ENCODE data around the gene ADAMTSL4. TPM values are rescaled to one million over a fixed set of nuclear protein-coding genes. Genes with fewer than 3 reads are reported as not detected.

The ADAMTSL4 gene
- total and polyA plus RNA-seq, 2 donors (not counting 3 experiments of a cell fraction or from before 2014, with no cell fraction given): 0.73 to 1.0 TPM

DNA sequence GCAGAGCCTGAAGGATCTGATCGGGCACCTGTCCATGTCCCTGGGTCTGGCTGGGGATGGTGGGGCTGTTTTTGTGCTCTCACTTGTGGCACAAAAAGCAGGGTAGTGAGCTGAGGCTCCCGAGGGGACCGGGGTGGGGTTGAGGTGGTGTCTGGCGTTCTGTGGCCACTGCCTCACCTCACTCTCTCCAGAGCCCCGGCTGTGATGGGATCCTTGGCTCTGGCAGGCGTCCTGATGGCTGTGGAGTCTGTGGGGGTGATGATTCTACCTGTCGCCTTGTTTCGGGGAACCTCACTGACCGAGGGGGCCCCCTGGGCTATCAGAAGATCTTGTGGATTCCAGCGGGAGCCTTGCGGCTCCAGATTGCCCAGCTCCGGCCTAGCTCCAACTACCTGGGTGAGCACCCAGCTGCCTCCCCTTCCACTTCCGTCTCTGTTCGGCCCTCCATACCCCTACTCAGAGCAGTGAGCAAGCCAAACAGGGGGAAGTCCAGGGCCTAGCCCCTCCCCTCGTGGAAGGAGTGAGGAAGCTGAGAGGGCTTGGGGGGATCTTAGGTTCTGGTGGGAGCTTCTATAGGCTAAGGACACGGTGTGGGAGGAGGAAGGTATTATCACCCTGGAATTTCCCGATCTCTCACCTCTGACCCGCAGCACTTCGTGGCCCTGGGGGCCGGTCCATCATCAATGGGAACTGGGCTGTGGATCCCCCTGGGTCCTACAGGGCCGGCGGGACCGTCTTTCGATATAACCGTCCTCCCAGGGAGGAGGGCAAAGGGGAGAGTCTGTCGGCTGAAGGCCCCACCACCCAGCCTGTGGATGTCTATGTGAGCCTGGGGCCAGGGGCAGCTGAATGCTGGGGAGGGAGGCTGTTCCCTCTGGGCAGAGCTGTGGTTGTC is 7.0 kb downstream of the ADAMTSL4 start:
- Histone ChIP-seq H3K4me1 (ENCODE audit: control insufficient read depth, extremely low read depth, insufficient read depth, low read length) (peaks cover 39% of the 10 kb centered on the region), H3K79me2 (ENCODE audit: control insufficient read depth, insufficient read depth, low read length) (peaks cover 4% of the 10 kb centered on the region), H3K27ac (ENCODE audit: insufficient read depth, low read depth, low read length) (no peak overlapping the region), H3K9me3 (replicated peaks; ENCODE audit: control insufficient read depth, insufficient read depth, low read length) (no peaks in the 10 kb centered on the region), H3K4me2 (ENCODE audit: insufficient read depth, low read length) (no peak overlapping the region), H3K36me3 (ENCODE audit: control insufficient read depth in 2 of 2, extremely low read depth in 1 of 2, insufficient read depth in 2 of 2, low read length in 2 of 2) (peaks cover 0 to 4% of the 10 kb centered on the region in 2 experiments), H3K27me3 (ENCODE audit: control insufficient read depth in 2 of 2, insufficient read depth in 2 of 2, low read length in 2 of 2) (no peaks in the 10 kb centered on the region), H3K9ac (replicated peaks; ENCODE audit: extremely low read depth, insufficient read depth, low read length) (no peak overlapping the region), H4K20me1 (replicated peaks; ENCODE audit: control insufficient read depth, extremely low read depth, insufficient read depth, low read length) (no peaks in the 10 kb centered on the region), H3K9me1 (replicated peaks; ENCODE audit: control insufficient read depth, extremely low read depth, insufficient read depth, low read length) (no peaks in the 10 kb centered on the region), H3K4me3 (replicated peaks in 1 of 3; ENCODE audit: insufficient read depth in 1 of 3, low read depth in 1 of 3, low read length in 3 of 3) (no peak overlapping the region), H2AFZ (ENCODE audit: low read depth, low read length) (no peak overlapping the region)
- intact Hi-C loops (cut with micrococcal nuclease): no loop called here
- TF ChIP-seq GATA2 (IDR thresholded peaks at IDR 0.05; ENCODE audit: insufficient read depth, insufficient read length, low read depth, low read length) (no peak), POLR2A (IDR thresholded peaks at IDR 0.05; ENCODE audit: low read depth, low read length) (no peak), EZH2 (IDR thresholded peaks at IDR 0.05; ENCODE audit: borderline replicate concordance, low read depth, low read length, severe bottlenecking) (no peak), FOS (IDR thresholded peaks at IDR 0.05; ENCODE audit: borderline replicate concordance, insufficient read depth, low read length) (no peak), JUN (IDR thresholded peaks at IDR 0.05; ENCODE audit: borderline replicate concordance, insufficient read depth, insufficient read length, low read depth) (no peak), POLR2AphosphoS5 (IDR thresholded peaks at IDR 0.05; ENCODE audit: insufficient read depth, low read depth, low read length) (no peak), MYC (IDR thresholded peaks at IDR 0.05; ENCODE audit: low read depth, low read length) (no peak)
- TF ChIP-seq, protein P1, sequence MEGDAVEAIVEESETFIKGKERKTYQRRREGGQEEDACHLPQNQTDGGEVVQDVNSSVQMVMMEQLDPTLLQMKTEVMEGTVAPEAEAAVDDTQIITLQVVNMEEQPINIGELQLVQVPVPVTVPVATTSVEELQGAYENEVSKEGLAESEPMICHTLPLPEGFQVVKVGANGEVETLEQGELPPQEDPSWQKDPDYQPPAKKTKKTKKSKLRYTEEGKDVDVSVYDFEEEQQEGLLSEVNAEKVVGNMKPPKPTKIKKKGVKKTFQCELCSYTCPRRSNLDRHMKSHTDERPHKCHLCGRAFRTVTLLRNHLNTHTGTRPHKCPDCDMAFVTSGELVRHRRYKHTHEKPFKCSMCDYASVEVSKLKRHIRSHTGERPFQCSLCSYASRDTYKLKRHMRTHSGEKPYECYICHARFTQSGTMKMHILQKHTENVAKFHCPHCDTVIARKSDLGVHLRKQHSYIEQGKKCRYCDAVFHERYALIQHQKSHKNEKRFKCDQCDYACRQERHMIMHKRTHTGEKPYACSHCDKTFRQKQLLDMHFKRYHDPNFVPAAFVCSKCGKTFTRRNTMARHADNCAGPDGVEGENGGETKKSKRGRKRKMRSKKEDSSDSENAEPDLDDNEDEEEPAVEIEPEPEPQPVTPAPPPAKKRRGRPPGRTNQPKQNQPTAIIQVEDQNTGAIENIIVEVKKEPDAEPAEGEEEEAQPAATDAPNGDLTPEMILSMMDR (IDR thresholded peaks at IDR 0.05; ENCODE audit: extremely low read depth in 1 of 2, insufficient read depth in 1 of 2, low read depth in 1 of 2, low read length in 2 of 2): no peak
- TF ChIP-seq, protein P2, sequence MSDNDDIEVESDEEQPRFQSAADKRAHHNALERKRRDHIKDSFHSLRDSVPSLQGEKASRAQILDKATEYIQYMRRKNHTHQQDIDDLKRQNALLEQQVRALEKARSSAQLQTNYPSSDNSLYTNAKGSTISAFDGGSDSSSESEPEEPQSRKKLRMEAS (IDR thresholded peaks at IDR 0.05; ENCODE audit: insufficient read depth, insufficient read length): no peak
- DNase-seq (ENCODE audit: low read depth, low spot score) (no peak), FAIRE-seq (no peak)
- POLR2A ChIA-PET: interaction anchor here (0.7 kb wide), 1 partner anchor 21 kb away, joined by 3 read pairs; no protein-coding TSS in a partner anchor
- BruUV-seq (replicated peaks): no TSS peak
- dilution Hi-C loops (cut with MboI; ENCODE audit: extremely low pct_ligation_motif_present, low sequenced_read_pairs): no loop called here
- CTCF ChIA-PET: no interaction called here
